GM19372 (cell line): ENCODE measurements around the gene ATXN1.

ENCODE experiments used
- ATAC-seq: cut with Tn5 transposase; IDR thresholded peaks from one replicate; pipeline ENCODE4 v1.9.1; 2021; ENCODE audit warnings: mild to moderate bottlenecking, low read depth, moderate library complexity; ENCODE audit not compliant: unreplicated experiment

Gene ATXN1

DNA sequence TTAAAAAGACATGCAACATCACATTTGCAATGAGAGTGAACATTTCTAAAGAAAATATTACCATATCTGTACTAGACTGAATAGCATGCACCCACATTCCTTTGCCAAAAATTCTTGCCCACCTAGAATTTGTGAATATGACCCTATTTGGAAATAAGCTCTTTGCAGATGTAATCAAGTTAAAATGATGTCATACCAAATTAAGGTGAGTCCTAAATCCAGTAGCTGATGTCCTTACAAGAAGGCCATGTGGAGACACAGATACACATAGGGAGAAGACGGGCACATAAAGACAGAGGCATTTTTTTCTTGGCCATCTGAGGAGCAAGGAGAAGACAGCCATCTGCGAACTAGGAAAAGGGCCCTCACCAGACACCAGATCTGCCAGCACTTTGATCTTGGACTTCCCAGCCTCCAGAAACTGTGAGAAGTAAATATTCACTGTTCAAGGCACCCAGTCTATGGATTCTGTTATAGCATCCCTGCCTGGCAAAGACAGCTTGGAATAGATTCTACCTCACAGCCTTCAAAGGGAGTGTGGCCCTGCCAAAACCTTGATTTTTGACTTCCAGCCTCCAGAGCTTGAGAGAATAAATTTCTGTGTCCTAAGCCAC, 22.8 kb upstream of the ATXN1 start:
- no peak for ATAC-seq

- no peak for ATAC-seq
Measured at GRCh38 chr6:16783509-16783908, 22.2 kb upstream of the ATXN1 start.

- no peak for ATAC-seq
Measured at GRCh38 chr6:16782278-16782677, 21.0 kb upstream of the ATXN1 start.

DNA sequence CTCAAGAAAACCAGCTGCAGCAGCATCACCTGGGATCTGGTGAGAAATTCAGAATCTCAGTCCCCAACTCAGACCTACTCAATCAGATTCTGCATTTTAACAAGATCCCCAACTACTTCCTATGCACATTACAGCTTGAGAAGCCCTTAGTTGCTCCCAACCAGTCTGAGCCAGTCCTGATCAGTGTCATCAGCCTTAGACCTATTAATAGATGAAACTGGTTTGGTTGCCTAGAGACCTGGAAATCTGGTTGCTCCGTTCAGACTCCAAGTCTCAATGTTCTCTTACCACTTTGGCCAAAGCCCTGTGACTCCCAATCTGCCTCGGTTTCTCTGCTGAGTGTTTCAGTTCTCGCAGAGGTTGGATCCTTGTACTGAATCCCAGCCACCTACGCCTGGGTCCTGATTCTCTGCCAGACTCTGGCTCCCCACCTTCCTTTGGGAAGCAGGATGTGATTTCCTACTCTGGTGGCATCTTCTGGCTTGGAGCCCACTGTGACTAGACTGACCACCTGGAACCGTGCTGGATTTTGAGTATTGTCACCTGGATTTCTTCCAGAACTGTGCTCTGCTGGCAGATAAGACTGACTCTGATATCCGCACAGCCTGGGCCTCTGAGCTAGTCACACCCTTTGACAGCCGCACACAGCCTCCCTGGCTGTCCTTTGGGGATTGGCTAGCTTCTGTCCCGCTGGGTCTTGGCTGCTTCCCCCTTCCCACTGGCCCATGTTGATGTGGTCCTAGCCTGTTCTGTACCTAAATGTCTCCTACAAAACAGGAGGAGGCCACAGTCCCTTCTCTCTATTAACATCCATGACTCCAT, 20.3 kb upstream of the ATXN1 start:
- ATAC-seq = no peak

DNA sequence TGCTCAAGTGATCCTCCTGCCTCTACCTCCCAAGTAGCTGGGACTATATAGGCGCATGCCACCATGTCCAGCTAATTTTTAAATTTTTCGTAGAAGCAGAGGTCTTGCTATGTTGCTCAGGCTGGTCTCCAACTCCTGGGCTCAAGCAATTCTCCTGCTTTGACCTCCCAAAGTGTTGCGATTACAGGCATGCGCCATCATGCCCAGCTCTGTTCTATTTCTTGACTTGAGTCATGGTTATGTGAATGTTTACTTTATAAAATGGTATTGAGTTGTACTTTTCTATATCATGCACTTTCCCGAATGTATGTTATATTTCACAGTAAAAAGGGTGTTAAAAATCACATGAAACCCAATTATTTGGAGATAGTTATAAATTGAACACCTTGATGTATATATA, 17.3 kb upstream of the ATXN1 start:
- ATAC-seq = no peak

GRCh38 chr6:16777794-16778193, 16.5 kb upstream of the ATXN1 start:
- no peak for ATAC-seq

GRCh38 chr6:16776394-16777017, 15.2 kb upstream of the ATXN1 start:
- no peak for ATAC-seq

GRCh38 chr6:16774437-16774836, 13.2 kb upstream of the ATXN1 start:
- ATAC-seq = no peak

- ATAC-seq = no peak
Measured at GRCh38 chr6:16773362-16773761, 12.1 kb upstream of the ATXN1 start.

- ATAC-seq = peak; percentile 82
Measured at GRCh38 chr6:16770701-16771569, 9.7 kb upstream of the ATXN1 start.

- no peak for ATAC-seq
Measured at GRCh38 chr6:16769986-16770376, 8.7 kb upstream of the ATXN1 start.

DNA sequence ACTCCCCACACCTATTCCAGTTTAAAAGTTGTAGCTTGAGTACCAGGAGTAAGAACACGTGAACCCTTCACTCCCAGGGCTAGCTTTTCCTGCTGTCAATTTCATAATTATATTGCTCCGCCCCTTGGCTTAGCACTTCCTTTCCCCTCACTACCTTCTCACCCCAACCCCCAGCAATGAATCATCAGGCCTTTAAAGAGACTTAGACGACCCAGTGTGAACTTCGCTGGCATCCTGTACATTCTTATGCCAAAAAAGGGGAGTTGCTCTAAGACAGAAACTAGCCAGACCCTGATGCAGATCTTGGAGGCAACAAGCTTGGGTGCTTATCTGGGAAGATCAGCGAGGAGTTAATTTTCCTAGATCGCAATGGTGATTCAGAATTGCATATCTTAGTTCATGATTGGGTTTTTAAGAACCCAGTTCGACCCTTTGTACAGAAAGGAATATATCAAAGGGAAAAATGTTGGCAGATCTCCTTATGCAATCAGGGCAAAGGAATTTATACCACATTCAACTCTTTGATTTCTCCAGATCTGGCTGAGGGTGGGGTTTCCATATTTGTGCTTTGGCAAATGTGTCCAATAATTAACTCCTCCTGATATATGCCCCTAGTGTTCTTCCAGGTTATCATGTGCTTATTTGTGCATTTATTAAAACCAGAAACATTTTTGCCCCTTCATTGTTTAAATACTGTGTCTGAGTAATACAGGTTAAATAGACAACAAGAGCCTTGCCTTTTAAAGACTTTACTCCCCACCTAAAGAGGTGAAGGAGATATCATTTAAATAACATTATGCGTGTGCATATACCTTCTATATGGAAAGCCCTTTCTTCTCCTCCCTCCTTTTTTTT, 8.1 kb upstream of the ATXN1 start:
- no peak for ATAC-seq

DNA sequence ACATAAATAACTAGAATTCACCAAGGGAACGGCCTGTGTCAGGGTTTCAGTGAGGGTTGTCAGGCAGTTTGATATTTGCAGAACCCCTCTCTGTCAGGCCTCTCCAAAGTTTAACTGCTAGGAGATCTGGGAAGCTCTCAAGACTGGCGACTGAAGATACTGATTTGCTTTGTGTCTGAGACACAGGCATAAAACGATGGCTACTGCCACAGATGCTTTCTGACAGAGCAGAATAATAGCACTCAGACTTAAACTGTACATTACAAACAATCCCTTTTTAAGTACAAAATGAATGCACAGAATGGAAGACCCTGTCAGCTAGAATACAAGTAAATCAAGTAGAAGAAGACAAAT, 7.2 kb upstream of the ATXN1 start:
- ATAC-seq = no peak

DNA sequence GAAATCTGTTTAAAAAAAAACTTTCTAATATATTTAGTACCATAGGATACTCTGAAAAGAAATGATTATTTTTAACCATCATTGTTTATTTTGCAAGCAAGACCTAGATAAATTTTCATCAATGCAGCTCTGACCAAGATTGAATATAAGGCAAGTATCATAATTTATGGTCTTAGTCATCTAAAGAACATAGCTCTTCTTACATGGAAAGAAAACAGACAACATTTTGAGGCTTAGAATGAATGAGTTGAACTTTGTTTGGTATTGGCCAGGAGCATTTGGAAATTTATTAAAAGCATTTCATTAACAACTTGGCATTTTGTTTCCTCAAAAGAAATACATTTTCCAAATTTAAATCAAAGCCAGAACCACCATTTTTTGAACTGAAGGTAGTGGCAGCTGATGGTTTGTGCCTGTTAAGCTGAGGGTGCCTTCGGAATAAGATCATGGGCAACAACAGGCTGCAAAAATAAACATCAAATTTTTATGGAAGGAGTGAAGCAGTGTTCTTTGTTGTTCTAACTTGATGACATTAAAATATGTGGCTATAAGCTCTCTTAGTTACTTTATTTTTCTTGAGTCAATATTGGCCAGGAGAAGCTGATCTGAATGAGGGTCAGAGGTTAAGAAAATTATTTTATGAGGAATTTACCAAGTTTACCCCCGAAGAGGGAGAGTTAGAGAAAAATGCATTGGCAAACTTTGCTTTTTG, 6.7 kb upstream of the ATXN1 start:
- no peak for ATAC-seq

DNA sequence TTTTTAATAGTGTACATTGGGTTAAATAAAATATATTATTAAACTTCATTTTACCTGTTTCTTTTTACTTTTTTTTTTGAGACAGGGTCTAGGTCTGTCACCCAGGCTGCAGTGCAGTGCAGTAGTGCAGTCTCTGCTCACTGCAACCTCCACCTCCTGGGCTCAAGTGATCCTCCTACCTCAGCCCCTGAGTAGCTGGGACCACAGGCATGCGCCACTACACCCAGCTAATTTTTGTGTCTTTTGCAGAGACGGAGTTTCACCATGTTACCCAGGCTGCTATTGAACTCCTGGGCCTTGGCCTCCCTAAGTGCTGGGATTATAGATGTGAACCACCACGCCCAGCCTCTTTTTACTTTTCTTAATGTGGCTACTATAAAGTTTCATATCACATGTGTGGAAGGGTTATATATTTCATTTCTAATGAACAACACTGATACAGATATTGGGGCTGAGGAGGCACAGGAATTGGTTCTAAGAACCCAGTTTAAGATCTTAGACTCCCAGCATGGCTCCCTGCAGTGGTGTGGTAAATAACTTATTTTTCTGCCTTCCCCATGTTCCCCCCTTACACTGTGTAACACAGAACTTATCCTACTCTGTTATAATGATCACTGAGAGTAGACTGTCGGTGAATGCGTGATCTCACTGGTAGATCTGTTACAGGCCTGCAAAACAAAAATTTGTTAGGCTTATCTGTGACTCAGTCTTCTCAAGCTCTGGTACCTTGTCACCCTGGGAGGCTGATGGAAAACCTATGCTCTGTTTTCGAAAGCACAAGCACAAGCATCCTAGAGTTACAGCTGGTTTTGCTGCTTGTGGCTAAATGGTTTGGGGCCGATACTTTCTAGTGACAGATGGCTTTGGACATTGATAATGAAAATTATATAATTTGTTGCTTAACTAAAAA, 5.8 kb upstream of the ATXN1 start:
- ATAC-seq = no peak

- ATAC-seq = no peak
Measured at GRCh38 chr6:16766043-16766536, 4.8 kb upstream of the ATXN1 start.

DNA sequence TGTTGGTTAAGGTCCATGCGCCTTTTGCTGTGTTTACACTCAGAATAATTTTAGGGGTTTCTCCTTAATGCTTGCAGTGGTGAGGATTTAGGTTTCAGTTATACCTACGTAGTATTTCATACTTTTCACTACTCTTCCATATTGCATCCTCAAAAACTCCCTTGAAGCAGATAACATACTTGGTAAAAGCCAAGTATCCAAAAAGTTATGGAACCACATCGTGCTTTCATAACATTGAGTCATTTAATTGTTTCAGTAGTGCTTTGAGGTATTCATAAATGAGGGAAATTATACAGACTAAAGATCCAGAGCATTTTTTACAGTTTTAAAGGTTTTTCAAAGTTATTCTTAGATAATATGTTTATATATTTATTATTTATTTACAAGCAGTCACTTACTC, 4.0 kb upstream of the ATXN1 start:
- no peak for ATAC-seq
